Ectodermal cell (in vitro differentiated cells): ENCODE results near the gene KRTAP3-3.

ENCODE experiments used
- H3K27ac ChIP-seq: 2 replicates; pipeline ENCODE4 v1.7.0; 2013; ENCODE audit warnings: mild to moderate bottlenecking, low read depth, low read length; ENCODE audit not compliant: insufficient read depth, poor library complexity, severe bottlenecking
- H3K27me3 ChIP-seq: 2 replicates; pipeline ENCODE4 v1.7.0; 2013; ENCODE audit warnings: mild to moderate bottlenecking, low read length; ENCODE audit not compliant: insufficient read depth, control insufficient read depth, poor library complexity, severe bottlenecking
- H3K36me3 ChIP-seq: one replicate; pipeline ENCODE4 v1.7.0; 2013; ENCODE audit warnings: low read length; ENCODE audit not compliant: control insufficient read depth, insufficient read depth
- H3K4me1 ChIP-seq: one replicate; pipeline ENCODE4 v1.7.0; 2013; ENCODE audit warnings: low read length; ENCODE audit not compliant: control insufficient read depth, insufficient read depth
- H3K4me3 ChIP-seq: 2 replicates; pipeline ENCODE4 v1.7.0; 2013; ENCODE audit warnings: low read depth, low read length, control low read depth; ENCODE audit not compliant: insufficient read depth
- H3K9me3 ChIP-seq: 2 replicates; pipeline ENCODE4 v1.7.0; 2013; ENCODE audit warnings: mild to moderate bottlenecking, low read length, moderate library complexity; ENCODE audit not compliant: control insufficient read depth
- WGBS, 2 experiments: methylation state at CpG; one replicate each; pipeline ENCODE4 v1.1.7; 2013; ENCODE audit warnings: missing lambda C conversion rate in 2 of 2; 5-methylcytosine and 5-hydroxymethylcytosine counted together

Gene KRTAP3-3

DNA sequence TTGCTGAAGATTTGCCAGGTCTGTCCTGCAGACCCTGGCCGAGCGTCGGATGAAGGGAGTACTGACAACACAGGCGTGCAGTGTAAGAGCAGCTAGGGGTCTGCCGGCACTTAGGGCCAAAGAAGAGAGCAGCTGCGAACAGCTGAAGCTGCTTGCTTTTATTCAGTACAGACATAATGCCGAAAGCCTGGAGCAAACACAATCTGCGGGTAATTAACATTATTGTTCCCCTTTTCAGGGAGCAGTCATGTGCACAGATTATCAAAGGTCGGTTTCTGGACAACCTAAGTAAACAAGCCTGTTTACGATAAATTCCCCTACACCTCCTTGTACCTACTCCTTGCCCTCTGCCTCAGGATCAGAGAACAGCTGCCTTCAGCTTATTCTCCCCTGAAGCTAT, 44.5 kb downstream of the KRTAP3-3 start:
- Histone ChIP-seq H3K27ac (no peak overlapping the region), H3K4me3 (no peak overlapping the region), H3K4me1 (no peaks in the 10 kb centered on the region), H3K36me3 (no peaks in the 10 kb centered on the region), H3K9me3 (no peaks in the 10 kb centered on the region), H3K27me3 (no peaks in the 10 kb centered on the region)
- WGBS, 2 experiments, result 73 to 81% methylated on average over 10 of the region's 10 CpGs

DNA sequence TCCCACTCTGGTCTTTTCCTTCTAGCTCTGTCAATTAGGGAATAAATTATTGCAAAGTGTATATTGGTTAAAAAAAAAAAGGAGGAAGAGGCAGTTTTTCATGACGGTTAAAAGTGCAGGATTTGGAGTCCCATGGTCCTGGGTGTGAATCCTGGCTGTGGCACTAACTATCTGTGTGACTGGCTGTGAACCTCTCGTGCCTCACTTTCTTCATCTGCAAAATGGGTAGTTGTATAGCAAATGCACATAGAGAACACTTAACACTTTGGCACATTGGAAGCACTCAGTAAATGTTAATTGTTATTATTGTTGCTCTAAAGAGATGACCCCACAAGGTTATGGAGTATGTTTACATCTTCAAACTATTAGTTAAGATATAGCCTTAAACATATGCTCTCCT, 46.0 kb downstream of the KRTAP3-3 start:
- 90 to 93% methylated on average over 2 of the region's 2 CpGs for WGBS, 2 experiments
- H3K27me3 ChIP-seq, result no peaks in the 10 kb centered on the region

GRCh38 chr17:40945414-40945813, 48.5 kb downstream of the KRTAP3-3 start:
- no peaks in the 10 kb centered on the region for H3K9me3 ChIP-seq
- no peaks in the 10 kb centered on the region for H3K27me3 ChIP-seq
- no peaks in the 10 kb centered on the region for H3K36me3 ChIP-seq
- H3K4me3 ChIP-seq, result no peak overlapping the region
- 90 to 92% methylated on average over 6 of the region's 6 CpGs for WGBS, 2 experiments
- no peaks in the 10 kb centered on the region for H3K4me1 ChIP-seq
- no peak overlapping the region for H3K27ac ChIP-seq

More for the DNA sequence above, 46.0 kb downstream of the KRTAP3-3 start:
- Histone ChIP-seq H3K27ac (no peak overlapping the region), H3K4me3 (no peak overlapping the region), H3K4me1 (no peaks in the 10 kb centered on the region), H3K9me3 (no peaks in the 10 kb centered on the region), H3K36me3 (no peaks in the 10 kb centered on the region)

GRCh38 chr17:40944531-40944930, 49.4 kb downstream of the KRTAP3-3 start:
- no peak overlapping the region for H3K27ac ChIP-seq
- H3K27me3 ChIP-seq, result no peaks in the 10 kb centered on the region
- no peaks in the 10 kb centered on the region for H3K36me3 ChIP-seq
- no peaks in the 10 kb centered on the region for H3K4me1 ChIP-seq
- no peak overlapping the region for H3K4me3 ChIP-seq
- no peaks in the 10 kb centered on the region for H3K9me3 ChIP-seq
- WGBS, 2 experiments, result 83 to 86% methylated on average over 1 of the region's 1 CpG
